Measurements from ENCODE around the gene AVEN.
"Not testable (repeated sequence)": the region's sequence is repeated elsewhere in the genome, so short reads cannot be mapped to it uniquely, and the experiment has no call there.

Gene AVEN, protein sequence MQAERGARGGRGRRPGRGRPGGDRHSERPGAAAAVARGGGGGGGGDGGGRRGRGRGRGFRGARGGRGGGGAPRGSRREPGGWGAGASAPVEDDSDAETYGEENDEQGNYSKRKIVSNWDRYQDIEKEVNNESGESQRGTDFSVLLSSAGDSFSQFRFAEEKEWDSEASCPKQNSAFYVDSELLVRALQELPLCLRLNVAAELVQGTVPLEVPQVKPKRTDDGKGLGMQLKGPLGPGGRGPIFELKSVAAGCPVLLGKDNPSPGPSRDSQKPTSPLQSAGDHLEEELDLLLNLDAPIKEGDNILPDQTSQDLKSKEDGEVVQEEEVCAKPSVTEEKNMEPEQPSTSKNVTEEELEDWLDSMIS

GRCh38 chr15:34038871-34039789 lies at the start of gene AVEN:
Gene AVEN, minus strand, starts transcription at chr15:34039204. Its CDS starts 158 bp downstream, at chr15:34039046.
- peak in 32 of 51 donors; percentile 3 to 67 (median 48) for DNase-seq

GRCh38 chr15:34085746-34086145 lies 46.7 kb upstream of the AVEN start:
- DNase-seq: no peak

- DNase-seq: peak in 18 of 51 donors; percentile 1 to 35 (median 8)
These were observed 45.1 kb upstream of the AVEN start for GRCh38 chr15:34084086-34084485.

DNA sequence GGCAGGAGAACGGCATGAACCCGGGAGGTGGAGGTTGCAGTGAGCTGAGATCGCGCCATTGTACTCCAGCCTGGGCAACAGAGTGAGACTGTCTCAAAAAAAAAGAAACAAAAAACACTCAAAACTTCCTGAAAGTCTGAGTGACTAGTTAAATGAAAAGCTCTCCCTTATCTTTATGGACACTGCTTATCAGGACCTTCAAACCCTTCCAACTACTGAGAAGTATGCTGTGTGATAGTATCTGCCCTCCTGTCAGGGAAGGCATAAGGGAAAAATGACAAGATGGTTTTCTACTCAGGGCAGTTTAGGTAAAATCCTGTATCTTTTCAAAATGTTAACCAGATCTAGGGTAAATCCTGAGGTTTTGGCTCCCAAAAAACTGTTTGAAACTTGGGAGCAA lies 40.9 kb upstream of the AVEN start:
- no peak for DNase-seq

DNA sequence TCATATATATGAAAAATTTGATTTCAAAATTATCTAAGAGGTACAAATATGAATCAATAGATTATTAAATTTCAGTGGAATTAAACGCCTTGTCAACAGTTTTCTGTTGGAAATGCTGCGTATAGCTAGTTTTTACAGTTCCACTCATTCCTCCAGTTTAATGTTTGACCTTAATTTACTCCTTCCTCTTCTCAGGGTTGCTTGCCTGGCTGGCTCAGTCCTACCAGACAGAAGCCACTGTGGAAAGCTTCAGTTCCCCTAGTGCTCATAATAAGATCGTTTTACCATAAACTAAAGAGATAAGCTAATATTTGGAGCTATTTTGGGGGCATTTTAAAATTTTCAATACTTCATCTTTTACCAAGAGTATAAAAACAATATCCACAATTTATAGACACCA lies 39.9 kb upstream of the AVEN start:
- DNase-seq: no peak

DNA sequence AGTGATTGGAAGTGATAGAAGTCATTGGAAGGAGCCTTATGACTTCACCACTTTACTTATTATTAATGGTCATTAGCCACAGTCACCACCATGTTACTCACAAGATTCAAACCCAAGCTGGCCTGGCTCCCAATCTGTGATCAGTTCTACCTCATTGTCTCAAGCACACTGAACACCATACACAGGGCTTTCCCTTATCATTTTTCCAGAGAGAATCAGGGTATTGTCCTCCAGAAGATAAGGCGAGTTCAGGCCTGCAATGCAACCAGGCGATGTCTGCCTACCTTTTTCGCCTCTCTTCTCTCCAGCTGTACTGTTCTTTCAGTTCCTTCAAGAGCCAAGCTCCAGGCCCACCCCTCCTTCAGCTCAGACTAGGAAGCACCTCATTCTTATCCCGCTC lies 37.8 kb upstream of the AVEN start:
- no peak for DNase-seq

GRCh38 chr15:34070003-34070402 lies 31.0 kb upstream of the AVEN start:
- DNase-seq: no peak

DNA sequence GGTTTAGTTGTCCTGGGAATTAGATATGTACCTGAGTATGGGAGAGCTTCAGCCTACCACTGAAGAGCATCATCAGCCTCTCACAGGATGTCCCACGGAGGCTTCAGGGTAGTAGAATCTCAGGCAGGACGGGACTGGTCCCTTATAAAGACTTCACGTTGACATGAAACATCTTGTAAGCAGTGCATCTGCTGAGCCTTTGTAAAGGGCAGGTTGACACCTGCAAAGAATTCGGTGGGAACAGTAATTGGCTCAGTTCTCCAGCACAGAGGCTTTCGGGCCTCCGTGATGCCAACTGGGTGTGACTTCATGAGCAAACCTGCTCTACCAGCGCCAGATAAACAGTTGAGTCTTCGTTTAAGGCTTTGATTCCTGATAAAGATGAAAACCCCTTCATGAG lies 26.9 kb upstream of the AVEN start:
- no peak for DNase-seq

GRCh38 chr15:34065261-34065660 lies 26.3 kb upstream of the AVEN start:
- DNase-seq: no peak

GRCh38 chr15:34064438-34064837 lies 25.4 kb upstream of the AVEN start:
- DNase-seq: no peak

GRCh38 chr15:34059946-34060345 lies 20.9 kb upstream of the AVEN start:
- DNase-seq: no peak

GRCh38 chr15:34059476-34059875 lies 20.5 kb upstream of the AVEN start:
- no peak for DNase-seq

DNA sequence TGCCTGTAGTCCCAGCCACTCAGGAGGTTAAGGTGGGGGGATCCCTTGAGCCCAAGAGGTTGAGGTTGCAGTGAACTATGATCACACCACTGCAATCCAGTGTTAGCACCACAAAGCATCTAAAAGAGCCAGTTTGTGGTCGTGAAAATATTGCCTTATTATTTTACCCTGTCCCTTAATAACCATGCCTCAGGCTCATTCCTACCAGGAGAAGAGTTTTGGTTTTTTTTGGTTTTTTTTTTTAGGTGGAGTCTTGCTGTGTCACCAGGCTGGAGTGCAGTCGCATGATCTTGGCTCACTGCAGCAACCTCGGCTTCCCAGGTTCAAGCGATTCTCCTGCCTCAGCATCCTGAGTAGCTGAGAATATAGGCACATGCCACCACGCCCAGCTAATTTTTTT lies 17.9 kb upstream of the AVEN start:
- DNase-seq: no peak

- no peak for DNase-seq
These were observed 17.0 kb upstream of the AVEN start for GRCh38 chr15:34055868-34056595.

DNA sequence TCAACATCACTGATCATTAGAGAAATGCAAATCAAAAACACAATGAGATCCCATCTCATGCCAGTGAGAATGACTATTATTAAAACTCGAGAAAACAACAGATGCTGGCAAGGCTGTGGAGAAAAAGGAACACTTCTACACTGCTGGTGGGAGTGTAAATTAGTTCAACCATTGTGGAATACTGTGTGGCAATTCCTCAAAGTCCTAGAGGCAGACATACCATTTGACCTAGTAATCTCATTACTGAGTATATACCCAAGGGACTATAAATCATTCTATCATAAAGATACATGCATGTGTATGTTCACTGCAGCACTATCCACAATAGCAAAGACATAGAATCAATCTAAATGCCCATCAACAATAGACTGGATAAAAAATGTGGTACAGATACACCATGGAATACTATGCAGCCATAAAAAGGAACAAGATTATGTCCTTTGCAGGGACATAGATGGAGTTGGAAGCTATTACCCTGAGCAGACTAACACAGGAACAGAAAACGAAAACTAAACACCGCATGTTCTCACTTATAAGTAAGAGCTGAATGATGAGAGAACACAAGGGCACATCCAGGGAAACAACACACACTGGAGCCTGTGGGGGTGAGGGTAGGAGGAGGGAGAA lies 15.2 kb upstream of the AVEN start:
- DNase-seq: no peak

DNA sequence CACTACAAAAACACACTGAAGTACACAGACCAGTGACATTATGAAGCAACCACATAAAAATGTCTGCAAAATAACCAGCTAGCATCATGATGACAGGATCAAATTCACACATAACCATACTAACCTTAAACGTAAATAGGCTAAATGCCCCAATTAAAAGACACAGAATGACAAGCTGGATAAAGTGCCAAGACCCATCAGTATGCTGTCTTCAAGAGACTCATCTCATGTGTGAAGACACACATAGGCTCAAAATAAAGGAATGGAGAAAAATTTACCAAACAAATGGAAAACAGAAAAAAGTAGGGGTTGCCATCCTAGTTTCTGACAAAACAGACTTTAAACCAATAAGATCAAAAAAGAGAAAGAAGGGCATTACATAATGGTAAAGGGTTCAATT lies 11.4 kb upstream of the AVEN start:
- not testable (repeated sequence) for DNase-seq

GRCh38 chr15:34049112-34049511 lies 10.1 kb upstream of the AVEN start:
- no peak for DNase-seq

- no peak for DNase-seq
These were observed 9.1 kb upstream of the AVEN start for GRCh38 chr15:34047893-34048775.

GRCh38 chr15:34046471-34047145 lies 7.6 kb upstream of the AVEN start:
- no peak for DNase-seq

GRCh38 chr15:34043813-34044212 lies 4.8 kb upstream of the AVEN start:
- DNase-seq: no peak
